Body of pancreas (tissue), 4 donors: ENCODE measurements around the gene RPS14. TPM values are rescaled to one million over a fixed set of nuclear protein-coding genes. Genes with fewer than 3 reads are reported as not detected.
A peak's percentile ranks its signal among the peaks of the same experiment; 100 is the strongest.

Experiments used
- ATAC-seq: fragments of 150-250 bp; one replicate; pipeline ENCODE4 v1.9.1; 2016
- DNase-seq, 4 donors: peaks; one replicate each; pipeline ENCODE4 v3.0.0-alpha.2; 2019
- H3K27ac ChIP-seq, 4 donors: fragments of 200-600 bp; sonication (generic); 1 replicate in 3 of 4; 2 replicates in 1 of 4; pipeline versions ENCODE4 v1.5.1 to v1.6.1; 2016 to 2019; ENCODE audit warnings: mild to moderate bottlenecking in 1 of 4, mixed read lengths in 1 of 4, moderate library complexity in 1 of 4
- H3K27me3 ChIP-seq, 2 donors: fragments of 200-600 bp; sonication (generic); one replicate each; pipeline ENCODE4 v1.6.0; 2016; ENCODE audit warnings: mild to moderate bottlenecking in 1 of 2
- H3K36me3 ChIP-seq, 2 donors: fragments of 200-600 bp; sonication (generic); replicated peaks in 1 of 2; 2 replicates each; pipeline ENCODE4 v1.5.1; 2016; ENCODE audit warnings: low read depth in 2 of 2; ENCODE audit not compliant: insufficient read depth in 1 of 2
- H3K4me1 ChIP-seq: fragments of 200-600 bp; sonication (generic); one replicate; pipeline ENCODE4 v1.6.0; 2016
- H3K4me3 ChIP-seq, 2 donors: fragments of 200-600 bp; sonication (generic); 1 replicate in 1 of 2; 2 replicates in 1 of 2; pipeline ENCODE4 v1.5.1; 2016 to 2019
- H3K9me3 ChIP-seq, 3 donors: fragments of 200-600 bp; sonication (generic); 1 replicate in 2 of 3; 2 replicates in 1 of 3; pipeline ENCODE4 v1.5.1; 2016
- CTCF ChIP-seq, 7 experiments: fragments of 450-650 bp in 4 of 7; fragments of 200-600 bp in 3 of 7; sonication (generic) in 3 of 7; IDR thresholded peaks; one replicate each; pipeline ENCODE4 v1.5.1; 2016 to 2019; ENCODE audit warnings: antibody characterized with exemption in 7 of 7
- POLR2A ChIP-seq, 3 donors: fragments of 450-650 bp; IDR thresholded peaks; one replicate each; pipeline ENCODE4 v1.6.1; 2016; ENCODE audit warnings: antibody characterized with exemption in 3 of 3, mild to moderate bottlenecking in 2 of 3
- WGBS, 2 donors: methylation state at CpG; one replicate each; pipeline ENCODE4 v1.1.5; 2017; 5-methylcytosine and 5-hydroxymethylcytosine counted together
- intact Hi-C: fragments of 100-400 bp; cut with DNase I; formaldehyde crosslinking; loops from one replicate; pipeline ENCODE4 v1.15.1; 2023
- total RNA-seq, 2 donors: library from RNA; depleted of rRNA; stranded (reverse); fragments of >200 nt; gene quantifications; one replicate each; pipeline ENCODE4 v1.1.0, GENCODE V29; 2016

RPS14 gene
- total RNA-seq, 2 donors from 2014 or later, result 1,348 to 2,916 TPM

GRCh38 chr5:150408231-150408943 lies 41.2 kb downstream of the RPS14 start:
- TF ChIP-seq POLR2A (IDR thresholded peaks at IDR 0.05) (peak in 1 of 3 donors; percentile 5), CTCF (IDR thresholded peaks at IDR 0.05) (no peak)
- peaks cover 0 to 8% of the 10 kb centered on the region in 2 donors for H3K36me3 ChIP-seq
- peaks cover 16% of the 10 kb centered on the region for H3K4me1 ChIP-seq
- no peaks in the 10 kb centered on the region for H3K27me3 ChIP-seq
- no peak for ATAC-seq
- no peak overlapping the region for H3K4me3 ChIP-seq
- WGBS, 2 donors, result 83 to 93% methylated on average over 3 to 8 of the region's 8 CpGs
- DNase-seq, result no peak
- H3K27ac ChIP-seq, result peak overlapping the region in 1 of 4 donors; percentile 91
- intact Hi-C loops, result no loop called here
- no peaks in the 10 kb centered on the region for H3K9me3 ChIP-seq

GRCh38 chr5:150407096-150407720 lies 42.3 kb downstream of the RPS14 start:
- Histone ChIP-seq H3K9me3 (no peaks in the 10 kb centered on the region), H3K4me3 (no peak overlapping the region), H3K27me3 (no peaks in the 10 kb centered on the region), H3K27ac (no peak overlapping the region), H3K4me1 (peaks cover 12% of the 10 kb centered on the region), H3K36me3 (peaks cover 0 to 12% of the 10 kb centered on the region in 2 donors)
- 73 to 77% methylated on average over 12 of the region's 13 CpGs for WGBS, 2 donors
- TF ChIP-seq POLR2A (IDR thresholded peaks at IDR 0.05) (no peak), CTCF (IDR thresholded peaks at IDR 0.05) (no peak)
- no peak for ATAC-seq
- no peak for DNase-seq
- intact Hi-C loops, result no loop called here

- WGBS, 2 donors, result 63 to 65% methylated on average over 7 to 10 of the region's 10 CpGs
- intact Hi-C loops, result no loop called here
- Histone ChIP-seq H3K27ac (no peak overlapping the region), H3K27me3 (no peaks in the 10 kb centered on the region), H3K4me3 (no peak overlapping the region), H3K9me3 (no peaks in the 10 kb centered on the region), H3K4me1 (peaks cover 12% of the 10 kb centered on the region), H3K36me3 (peaks cover 0 to 16% of the 10 kb centered on the region in 2 donors)
- DNase-seq (no peak), ATAC-seq (no peak)
- TF ChIP-seq POLR2A (IDR thresholded peaks at IDR 0.05) (no peak), CTCF (IDR thresholded peaks at IDR 0.05) (no peak)
Observed at GRCh38 chr5:150406723-150407095, 42.8 kb downstream of the RPS14 start.

GRCh38 chr5:150406103-150406722 lies 43.3 kb downstream of the RPS14 start:
- Histone ChIP-seq H3K27ac (no peak overlapping the region), H3K27me3 (no peaks in the 10 kb centered on the region), H3K4me1 (peaks cover 12% of the 10 kb centered on the region), H3K4me3 (no peak overlapping the region), H3K36me3 (peaks cover 0 to 16% of the 10 kb centered on the region in 2 donors), H3K9me3 (no peaks in the 10 kb centered on the region)
- TF ChIP-seq CTCF (IDR thresholded peaks at IDR 0.05) (no peak), POLR2A (IDR thresholded peaks at IDR 0.05) (no peak)
- intact Hi-C loops, result no loop called here
- ATAC-seq (no peak), DNase-seq (no peak)
- 75 to 80% methylated on average over 1 to 4 of the region's 4 CpGs for WGBS, 2 donors
